A673 (cell line): ENCODE data around the gene NCOR2. TPM values are rescaled to one million over a fixed set of nuclear protein-coding genes. Genes with fewer than 3 reads are reported as not detected.

ENCODE experiments used
- BruUV-seq: library from RNA; stranded (reverse); fragments of 400-500 nt; replicated peaks from 2 replicates; lab custom pipeline; 2021; lab: Mats Ljungman, UMichigan
- CTCF ChIA-PET: fragments of 300-600 bp; sonication (Branson Sonifier 250); formaldehyde crosslinking; loops from one replicate; lab custom pipeline; 2022; ENCODE audit warnings: antibody characterized with exemption; lab: Charles Lee
- POLR2A ChIA-PET: fragments of 300-600 bp; sonication (Branson Sonifier 250); formaldehyde crosslinking; loops from one replicate; lab custom pipeline; 2022; ENCODE audit warnings: antibody characterized with exemption; ENCODE audit not compliant: low non-redundant PET; lab: Charles Lee
- DNase-seq: peaks from one replicate; pipeline ENCODE4 v3.0.0-alpha.2; 2015; ENCODE audit warnings: low spot score
- H3K27ac ChIP-seq: fragments of 200-600 bp; sonication (generic); 2 replicates; pipeline ENCODE4 v1.5.1; 2016; ENCODE audit warnings: mixed run types, low read depth, mild to moderate bottlenecking, mixed read lengths, antibody characterized with exemption, low read length; ENCODE audit not compliant: poor library complexity, severe bottlenecking
- H3K27me3 ChIP-seq: fragments of 200-600 bp; sonication (generic); replicated peaks from 2 replicates; pipeline ENCODE4 v1.6.1; 2017; ENCODE audit warnings: mixed run types, low read depth, mild to moderate bottlenecking, mixed read lengths, antibody characterized with exemption, low read length; ENCODE audit not compliant: insufficient read depth, poor library complexity
- H3K36me3 ChIP-seq: fragments of 200-600 bp; sonication (generic); 2 replicates; pipeline ENCODE4 v1.6.1; 2016; ENCODE audit warnings: mixed run types, mild to moderate bottlenecking, mixed read lengths, antibody characterized with exemption, low read length; ENCODE audit not compliant: insufficient read depth, poor library complexity, severe bottlenecking
- H3K4me1 ChIP-seq: fragments of 200-600 bp; sonication (generic); 2 replicates; pipeline ENCODE4 v1.6.1; 2017; ENCODE audit warnings: mixed run types, mild to moderate bottlenecking, mixed read lengths, antibody characterized with exemption, low read length; ENCODE audit not compliant: insufficient read depth, poor library complexity, severe bottlenecking
- H3K4me3 ChIP-seq: fragments of 200-600 bp; sonication (generic); 2 replicates; pipeline ENCODE4 v1.5.1; 2016; ENCODE audit warnings: low read depth, mixed run types, mild to moderate bottlenecking, mixed read lengths, low read length; ENCODE audit not compliant: poor library complexity, severe bottlenecking
- H3K9me3 ChIP-seq: fragments of 200-600 bp; sonication (generic); 2 replicates; pipeline ENCODE4 v1.6.1; 2016; ENCODE audit warnings: mixed run types, low read depth, mild to moderate bottlenecking, mixed read lengths, antibody characterized with exemption, low read length; ENCODE audit not compliant: poor library complexity, severe bottlenecking
- CTCF ChIP-seq: fragments of 300-800, 200-600 bp; sonication (generic); conservative IDR thresholded peaks from 2 replicates; pipeline ENCODE4 v1.5.1; 2017; ENCODE audit warnings: low read depth, mild to moderate bottlenecking, antibody characterized with exemption, low read length, moderate library complexity, mixed read lengths
- EZH2 ChIP-seq: fragments of 200-600 bp; sonication (generic); IDR thresholded peaks from 2 replicates; pipeline ENCODE4 v1.6.1; 2017; ENCODE audit warnings: borderline replicate concordance, low read depth, mild to moderate bottlenecking, mixed read lengths, antibody characterized with exemption, low read length; ENCODE audit not compliant: poor library complexity, severe bottlenecking
- intact Hi-C: fragments of 100-400 bp; cut with micrococcal nuclease; formaldehyde crosslinking; loops from one replicate; pipeline ENCODE4 v1.10.0; 2022; ENCODE audit not compliant: unreplicated experiment
- total RNA-seq: library from RNA; stranded (reverse); gene quantifications from 2 replicates; pipeline ENCODE4 v1.2.3, GENCODE V29; 2021

Gene NCOR2
- total RNA-seq, 1 experiment from 2014 or later: 227 TPM

- H3K27me3 ChIP-seq: no peaks in the 10 kb centered on the region
- no peak for DNase-seq
- H3K4me1 ChIP-seq: peaks cover 15% of the 10 kb centered on the region
- H3K36me3 ChIP-seq: no peaks in the 10 kb centered on the region
- no peak overlapping the region for H3K4me3 ChIP-seq
- no peak overlapping the region for H3K27ac ChIP-seq
- no peaks in the 10 kb centered on the region for H3K9me3 ChIP-seq
- intact Hi-C loops: no loop called here
- TF ChIP-seq CTCF: no peak
- no peak for TF ChIP-seq EZH2
- POLR2A ChIA-PET: no interaction called here
- BruUV-seq: no TSS peak
- CTCF ChIA-PET: interaction anchor here (0.7 kb wide), 1 partner anchor 11 kb away, joined by 3 read pairs; no protein-coding TSS in a partner anchor
Observed at GRCh38 chr12:124571556-124571955, 4.1 kb upstream of the NCOR2 start.

- Histone ChIP-seq H3K4me3 (no peak overlapping the region), H3K27ac (no peak overlapping the region), H3K4me1 (peaks cover 15% of the 10 kb centered on the region), H3K36me3 (no peaks in the 10 kb centered on the region), H3K9me3 (no peaks in the 10 kb centered on the region), H3K27me3 (no peaks in the 10 kb centered on the region)
- DNase-seq: no peak
- TF ChIP-seq EZH2: no peak
- no peak for TF ChIP-seq CTCF
- ChIA-PET POLR2A (no interaction called here), CTCF (interaction anchor here (0.7 kb wide), 1 partner anchor 12 kb away, joined by 3 read pairs; no protein-coding TSS in a partner anchor)
- intact Hi-C loops: no loop called here
- no TSS peak for BruUV-seq
Observed at GRCh38 chr12:124570810-124571209, 3.4 kb upstream of the NCOR2 start.

- Histone ChIP-seq H3K4me3 (no peak overlapping the region), H3K36me3 (no peaks in the 10 kb centered on the region), H3K27me3 (no peaks in the 10 kb centered on the region), H3K27ac (peak overlapping the region; percentile 88), H3K4me1 (peaks cover 28% of the 10 kb centered on the region), H3K9me3 (no peaks in the 10 kb centered on the region)
- TF ChIP-seq EZH2 (no peak), CTCF (no peak)
- no TSS peak for BruUV-seq
- POLR2A ChIA-PET: interaction anchor here (0.6 kb wide), 1 partner anchor 86 kb away, joined by 4 read pairs; no protein-coding TSS in a partner anchor
- intact Hi-C loops: loop anchor here (5.0 kb wide), 4 partner anchors 42 to 188 kb away; no protein-coding TSS in a partner anchor
- CTCF ChIA-PET: interaction anchor here (0.6 kb wide), 1 partner anchor 196 kb away, joined by 3 read pairs; no protein-coding TSS in a partner anchor
- DNase-seq: no peak
Observed at GRCh38 chr12:124569375-124570148, 2.1 kb upstream of the NCOR2 start.
